Measurements from ENCODE around the gene CDH4.

Gene CDH4

DNA sequence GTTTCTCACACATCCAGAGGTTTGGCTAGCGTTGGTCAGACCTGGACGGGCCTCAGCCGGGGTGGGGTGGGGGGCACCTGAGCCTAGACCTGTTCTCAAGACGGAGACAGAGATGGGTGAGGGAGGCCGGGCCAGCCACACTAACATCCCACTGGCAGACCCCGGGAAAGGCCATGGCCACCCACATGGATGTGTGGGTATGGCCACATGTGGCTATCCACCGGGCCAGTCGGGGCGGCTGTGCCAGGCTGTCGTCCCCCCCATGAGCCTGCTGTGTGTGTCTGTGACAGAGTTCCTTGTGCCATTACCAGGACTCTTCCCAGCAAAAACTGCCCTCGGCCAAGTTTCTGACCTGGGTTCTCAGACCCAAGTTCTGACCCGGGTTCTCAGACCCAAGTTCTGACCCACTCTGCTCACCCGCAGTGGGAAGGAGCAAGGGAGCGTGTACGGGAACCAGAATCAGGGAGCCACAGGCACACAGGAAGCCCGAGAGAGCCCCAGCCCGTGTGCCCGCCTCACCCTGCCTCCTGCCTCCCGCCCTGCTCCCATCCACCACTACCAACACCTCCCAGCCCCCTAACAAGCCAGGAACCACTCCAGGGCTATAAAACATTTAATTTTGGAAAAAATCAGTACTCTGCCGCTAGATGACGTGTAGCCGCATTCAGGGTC lies 558.1 kb downstream of the CDH4 start:
- TF ChIP-seq FOXM1 (IDR thresholded peaks at IDR 0.05; ENCODE audit: borderline replicate concordance, low read depth) (no peak), REST (IDR thresholded peaks at IDR 0.05; ENCODE audit: low read depth) (no peak), EP300 (IDR thresholded peaks at IDR 0.05; ENCODE audit: borderline replicate concordance) (no peak), CREB1 (IDR thresholded peaks at IDR 0.05; ENCODE audit: low read depth) (no peak)

- no peak for TF ChIP-seq REST (IDR thresholded peaks at IDR 0.05; ENCODE audit: low read depth)
- no peak for TF ChIP-seq YY1 (IDR thresholded peaks at IDR 0.05; ENCODE audit: low read depth)
- TF ChIP-seq RAD21 (IDR thresholded peaks at IDR 0.05; ENCODE audit: low read depth), result no peak
- no peak for TF ChIP-seq MAX (IDR thresholded peaks at IDR 0.05)
- TF ChIP-seq TEAD4 (IDR thresholded peaks at IDR 0.05), result no peak
- no peak for TF ChIP-seq FOXM1 (IDR thresholded peaks at IDR 0.05; ENCODE audit: borderline replicate concordance, low read depth)
- TF ChIP-seq NFIC (IDR thresholded peaks at IDR 0.05), result no peak
- no peak for TF ChIP-seq EGR1 (IDR thresholded peaks at IDR 0.05)
- TF ChIP-seq USF1 (IDR thresholded peaks at IDR 0.05), result no peak
- no peak for TF ChIP-seq ZBTB7A (IDR thresholded peaks at IDR 0.05; ENCODE audit: low read depth)
- no peak for TF ChIP-seq TCF12 (IDR thresholded peaks at IDR 0.05; ENCODE audit: low read depth)
- TF ChIP-seq TAF1 (IDR thresholded peaks at IDR 0.05; ENCODE audit: low read depth), result no peak
- no peak for TF ChIP-seq CREB1 (IDR thresholded peaks at IDR 0.05; ENCODE audit: low read depth)
- TF ChIP-seq EP300 (IDR thresholded peaks at IDR 0.05; ENCODE audit: borderline replicate concordance), result no peak
- no peak for TF ChIP-seq CEBPB (IDR thresholded peaks at IDR 0.05)
Observed at GRCh38 chr20:61810738-61811135, 558.7 kb downstream of the CDH4 start.

DNA sequence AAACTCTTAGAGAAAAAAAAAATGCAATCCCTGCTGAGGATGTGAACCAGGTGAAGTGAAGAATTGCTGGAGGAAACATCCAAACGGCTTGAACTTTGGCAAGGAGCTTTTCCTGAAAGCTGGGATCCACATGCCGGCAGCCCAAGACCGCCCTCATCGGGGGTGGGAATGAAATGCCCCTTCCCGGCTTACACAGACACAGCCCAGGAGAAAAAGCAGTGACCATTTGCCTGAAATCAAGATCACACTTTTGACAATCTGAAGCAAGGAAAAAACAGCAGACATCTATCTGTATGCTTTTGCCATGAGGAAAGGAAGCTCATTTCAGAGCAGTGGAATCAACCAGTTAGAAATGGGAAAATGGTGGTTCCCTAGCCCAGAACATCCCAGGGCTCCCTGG lies 559.1 kb downstream of the CDH4 start:
- TF ChIP-seq TCF12 (IDR thresholded peaks at IDR 0.05; ENCODE audit: low read depth) (no peak), ZBTB7A (IDR thresholded peaks at IDR 0.05; ENCODE audit: low read depth) (no peak), CEBPB (IDR thresholded peaks at IDR 0.05) (no peak)

DNA sequence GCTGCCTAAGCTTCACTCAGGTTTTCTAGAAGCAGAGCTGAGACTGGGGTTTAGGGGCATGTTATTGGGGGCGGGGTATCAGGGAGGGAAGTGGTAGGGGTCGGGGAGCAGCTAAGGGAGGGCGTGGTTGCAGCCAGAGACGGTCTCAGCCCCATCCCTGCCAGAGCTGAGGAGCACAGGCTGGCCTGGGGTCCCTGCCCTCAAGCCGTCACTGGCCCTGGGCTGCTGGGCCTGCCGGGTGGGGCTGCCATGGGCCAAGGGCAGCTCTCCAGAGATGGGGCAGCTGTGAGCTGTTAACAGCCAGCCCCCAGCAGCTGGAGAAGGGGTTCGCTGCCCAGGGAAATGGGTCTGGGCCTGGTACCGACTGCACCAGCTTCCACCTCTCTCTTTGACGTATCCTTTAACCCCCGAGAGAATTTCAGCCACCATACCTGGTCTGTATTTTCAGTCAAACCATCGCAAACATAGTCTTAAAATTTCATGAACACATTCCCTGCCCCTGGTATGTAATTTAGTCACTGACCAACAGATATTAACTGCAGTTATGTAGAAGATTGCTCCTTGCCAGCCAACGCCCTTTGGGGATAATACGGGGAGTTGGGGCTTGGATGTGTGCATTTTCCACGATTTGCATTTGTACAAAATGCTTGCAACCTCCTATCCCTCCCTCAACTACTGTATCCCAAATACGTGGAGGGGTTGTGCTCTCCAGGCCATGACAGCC lies 560.2 kb downstream of the CDH4 start:
- TF ChIP-seq EP300 (IDR thresholded peaks at IDR 0.05; ENCODE audit: borderline replicate concordance) (no peak), NFIC (IDR thresholded peaks at IDR 0.05) (no peak), EGR1 (IDR thresholded peaks at IDR 0.05) (no peak), TAF1 (IDR thresholded peaks at IDR 0.05; ENCODE audit: low read depth) (no peak), FOXM1 (IDR thresholded peaks at IDR 0.05; ENCODE audit: borderline replicate concordance, low read depth) (no peak), USF1 (IDR thresholded peaks at IDR 0.05) (no peak), MAX (IDR thresholded peaks at IDR 0.05) (no peak), ZBTB7A (IDR thresholded peaks at IDR 0.05; ENCODE audit: low read depth) (no peak), CEBPB (IDR thresholded peaks at IDR 0.05) (no peak), CREB1 (IDR thresholded peaks at IDR 0.05; ENCODE audit: low read depth) (no peak), RAD21 (IDR thresholded peaks at IDR 0.05; ENCODE audit: low read depth) (no peak), YY1 (IDR thresholded peaks at IDR 0.05; ENCODE audit: low read depth) (no peak), REST (IDR thresholded peaks at IDR 0.05; ENCODE audit: low read depth) (no peak), TEAD4 (IDR thresholded peaks at IDR 0.05) (no peak), TCF12 (IDR thresholded peaks at IDR 0.05; ENCODE audit: low read depth) (no peak)

All from Ishikawa (cell line).